GM23338 (cell line): ENCODE measurements around the gene TMTC2. TPM values are rescaled to one million over a fixed set of nuclear protein-coding genes. Genes with fewer than 3 reads are reported as not detected.

Source experiments
- ATAC-seq: fragments of 200-7000 bp; cut with Tn5 transposase; 3 replicates; pipeline ENCODE4 v1.9.1; 2020
- DNase-seq: peaks from one replicate; pipeline ENCODE4 v3.0.0-alpha.2; 2015; ENCODE audit warnings: low spot score
- H2AFZ ChIP-seq: fragments of 200-600 bp; sonication (generic); 2 replicates; pipeline ENCODE4 v1.8.0; 2016; ENCODE audit warnings: antibody characterized with exemption, mild to moderate bottlenecking, moderate library complexity
- H3F3A ChIP-seq: fragments of 200-600 bp; sonication (generic); replicated peaks from 2 replicates; pipeline ENCODE4 v1.8.0; 2017; ENCODE audit warnings: antibody characterized with exemption, mixed run types, low read depth
- H3K27ac ChIP-seq: fragments of 200-600 bp; sonication (generic); 2 replicates; pipeline ENCODE4 v1.6.1; 2016; ENCODE audit warnings: low read depth
- H3K27me3 ChIP-seq: fragments of 200-600 bp; sonication (generic); 2 replicates; pipeline ENCODE4 v1.8.0; 2016; ENCODE audit warnings: mild to moderate bottlenecking, mixed run types, moderate library complexity; ENCODE audit not compliant: insufficient read depth
- H3K36me3 ChIP-seq: fragments of 200-600 bp; sonication (generic); 2 replicates; pipeline ENCODE4 v1.8.0; 2016; ENCODE audit warnings: mild to moderate bottlenecking; ENCODE audit not compliant: insufficient read depth
- H3K4me1 ChIP-seq: fragments of 200-600 bp; sonication (generic); 2 replicates; pipeline ENCODE4 v1.8.0; 2016; ENCODE audit warnings: mild to moderate bottlenecking, moderate library complexity; ENCODE audit not compliant: insufficient read depth
- H3K4me2 ChIP-seq: fragments of 200-600 bp; sonication (generic); 2 replicates; pipeline ENCODE4 v1.7.1; 2017; ENCODE audit warnings: mixed run types
- H3K4me3 ChIP-seq: fragments of 200-600 bp; sonication (generic); 2 replicates; pipeline ENCODE4 v1.6.1; 2016; ENCODE audit warnings: mixed run types
- H3K79me2 ChIP-seq: fragments of 200-600 bp; sonication (generic); replicated peaks from 2 replicates; pipeline ENCODE4 v1.8.0; 2017; ENCODE audit warnings: mild to moderate bottlenecking; ENCODE audit not compliant: insufficient read depth
- H3K9me2 ChIP-seq: fragments of 200-600 bp; sonication (generic); 2 replicates; pipeline ENCODE4 v1.8.0; 2017; ENCODE audit not compliant: insufficient read depth
- H4K20me1 ChIP-seq: fragments of 200-600 bp; sonication (generic); replicated peaks from 2 replicates; pipeline ENCODE4 v1.8.0; 2017; ENCODE audit warnings: mild to moderate bottlenecking; ENCODE audit not compliant: insufficient read depth
- H3K27ac Mint-ChIP-seq: 2 replicates; pipeline ENCODE4 v1.8.0; 2020; ENCODE audit warnings: inconsistent platforms, mild to moderate bottlenecking, moderate library complexity, mixed read lengths
- H3K27me3 Mint-ChIP-seq: 3 replicates; pipeline ENCODE4 v1.8.0; 2022; ENCODE audit warnings: low read depth, mild to moderate bottlenecking, moderate library complexity, mixed read lengths, inconsistent platforms; ENCODE audit not compliant: insufficient read depth, poor library complexity
- H3K36me3 Mint-ChIP-seq: 3 replicates; pipeline ENCODE4 v1.8.0; 2021; ENCODE audit warnings: low read depth, mild to moderate bottlenecking, inconsistent platforms, moderate library complexity, mixed read lengths
- H3K4me1 Mint-ChIP-seq: 3 replicates; pipeline ENCODE4 v1.8.0; 2020; ENCODE audit warnings: mild to moderate bottlenecking, inconsistent platforms, mixed read lengths
- H3K4me3 Mint-ChIP-seq: 3 replicates; pipeline ENCODE4 v1.8.0; 2021; ENCODE audit warnings: moderate library complexity, mild to moderate bottlenecking, inconsistent platforms, mixed read lengths
- H3K9me3 Mint-ChIP-seq: 3 replicates; pipeline ENCODE4 v1.8.0; 2020; ENCODE audit warnings: moderate library complexity, mild to moderate bottlenecking, inconsistent platforms, mixed read lengths
- CTCF ChIP-seq, 2 experiments: fragments of 200-600 bp in 1 of 2; sonication (generic) in 1 of 2; conservative IDR thresholded peaks; 2 replicates each; pipeline versions ENCODE4 v1.5.1 to v1.6.1; 2016 to 2017; ENCODE audit warnings: antibody characterized with exemption in 2 of 2, low read depth in 2 of 2, mild to moderate bottlenecking in 2 of 2, moderate library complexity in 1 of 2
- ETS1 ChIP-seq: IDR thresholded peaks from 2 replicates; pipeline ENCODE4 v1.6.1; 2016; ENCODE audit warnings: antibody characterized with exemption
- EZH2 ChIP-seq: fragments of 200-600 bp; sonication (generic); IDR thresholded peaks from one replicate; pipeline ENCODE4 v1.8.0; 2017; ENCODE audit warnings: antibody characterized with exemption, mild to moderate bottlenecking, low read depth; ENCODE audit not compliant: unreplicated experiment
- JUNB ChIP-seq: IDR thresholded peaks from one replicate; pipeline ENCODE4 v1.6.1; 2016; ENCODE audit warnings: antibody characterized with exemption; ENCODE audit not compliant: unreplicated experiment
- POLR2AphosphoS5 ChIP-seq: IDR thresholded peaks from 2 replicates; pipeline ENCODE4 v1.6.1; 2016; ENCODE audit warnings: antibody characterized with exemption, low read depth
- ZNF114 ChIP-seq: fragments of 250-450 bp; sonication (Bioruptor Pico); IDR thresholded peaks from 2 replicates; pipeline ENCODE4 v1.5.0; 2020; ENCODE audit warnings: mild to moderate bottlenecking, moderate library complexity
- long read RNA-seq: library from polyadenylated mRNA; unstranded; transcript quantifications from one replicate; pipeline ENCODE4 v2.0.0, GENCODE V29; 2020; ENCODE audit not compliant: unreplicated experiment
- polyA plus RNA-seq: library from polyadenylated mRNA; unstranded; fragments of >200 nt; fragmentation: Nextera tagmentation; extraction: Ambion mirVana; gene quantifications from 2 replicates; pipeline ENCODE4 v1.2.1, GENCODE V29; 2016
- total RNA-seq: library from RNA; depleted of rRNA; stranded (reverse); fragments of >200 nt; shearing (Covaris generic); gene quantifications from 2 replicates; pipeline ENCODE4 v1.2.3, GENCODE V29; 2014; rRNA removed

TMTC2 gene
- total RNA-seq: 6.5 and 7.8 TPM in 2 replicates
- 0.57 and 0.83 TPM in 2 replicates for polyA plus RNA-seq
- long read RNA-seq, partial matches to known transcripts: 0 of 1 reads
- long read RNA-seq, other reads (novel, unspliced or antisense): 1 of 1 reads

GRCh38 chr12:82686168-82687020 lies at the start of gene TMTC2:
Gene TMTC2 (plus strand): TSS chr12:82686906.
- H3K27me3 Mint-ChIP-seq: peaks cover 18% of the 10 kb centered on the region
- peak; percentile 89 for ATAC-seq
- H3K9me3 Mint-ChIP-seq: no peaks in the 10 kb centered on the region
- peak within 1 kb of the TSS; percentile 34; the same call in 1 of the 2 replicates for H3K27ac Mint-ChIP-seq
- peaks cover 15% of the 10 kb centered on the region; the same call in 1 of the 2 replicates for H3K4me1 ChIP-seq
- no peaks in the 10 kb centered on the region for H3K9me2 ChIP-seq
- H4K20me1 ChIP-seq: peaks cover 11% of the 10 kb centered on the region; the same call in 1 of the 2 replicates
- H2AFZ ChIP-seq: peak within 1 kb of the TSS; percentile 99
- peak within 1 kb of the TSS; percentile 91 for H3K4me3 ChIP-seq
- H3K4me1 Mint-ChIP-seq: peaks cover 28% of the 10 kb centered on the region
- peak; percentile 93 for DNase-seq
- H3K4me3 Mint-ChIP-seq: peak within 1 kb of the TSS; percentile 88
- H3K36me3 ChIP-seq: no peaks in the 10 kb centered on the region
- H3K27ac ChIP-seq: 0 out of 2 replicates have a peak within 1 kb of the TSS, but pooled peaks have one; percentile 64
- no peaks in the 10 kb centered on the region for H3K36me3 Mint-ChIP-seq
- peak within 1 kb of the TSS; percentile 93 for H3K4me2 ChIP-seq
- no peak for TF ChIP-seq ZNF114 (CRISPR knock-in tag)
- no peak for TF ChIP-seq CTCF (conservative IDR thresholded peaks at IDR 0.05; ENCODE audit: low read depth in 2 of 2)
- TF ChIP-seq EZH2: no peak
- TF ChIP-seq POLR2AphosphoS5: peak; percentile 80
- TF ChIP-seq JUNB: no peak
- no peak for TF ChIP-seq ETS1
- no peaks in the 10 kb centered on the region; the same call in 1 of the 2 replicates for H3F3A ChIP-seq
- peaks cover 7% of the 10 kb centered on the region; the same call in 1 of the 2 replicates for H3K79me2 ChIP-seq
- H3K27me3 ChIP-seq: peaks cover 16% of the 10 kb centered on the region

- Histone ChIP-seq H3K4me2 (no peak overlapping the region), H3K4me3 (no peak overlapping the region), H4K20me1 (no peaks in the 10 kb centered on the region), H3K27me3 (no peaks in the 10 kb centered on the region), H3K9me2 (no peaks in the 10 kb centered on the region), H3F3A (no peaks in the 10 kb centered on the region), H3K27ac (no peak overlapping the region), H3K4me1 (peaks cover 4% of the 10 kb centered on the region; the same call in 1 of the 2 replicates), H2AFZ (no peak overlapping the region), H3K79me2 (no peaks in the 10 kb centered on the region), H3K36me3 (no peaks in the 10 kb centered on the region)
- ATAC-seq: no peak
- Mint-ChIP-seq H3K36me3 (no peaks in the 10 kb centered on the region), H3K4me3 (no peak overlapping the region), H3K27ac (no peak overlapping the region), H3K27me3 (no peaks in the 10 kb centered on the region), H3K9me3 (no peaks in the 10 kb centered on the region), H3K4me1 (no peaks in the 10 kb centered on the region)
- DNase-seq: no peak
- no peak for TF ChIP-seq CTCF (conservative IDR thresholded peaks at IDR 0.05; ENCODE audit: low read depth in 2 of 2)
- TF ChIP-seq EZH2: no peak
Observed at GRCh38 chr12:82638324-82638723, 48.4 kb upstream of the TMTC2 start.
